Panc1 (cell line): ENCODE data around the gene CFAP251. TPM values are rescaled to one million over a fixed set of nuclear protein-coding genes. Genes with fewer than 3 reads are reported as not detected.
A peak's percentile ranks its signal among the peaks of the same experiment; 100 is the strongest.

Source experiments
- ATAC-seq: fragments of 200-7000 bp; cut with Tn5 transposase; 2 replicates; pipeline ENCODE4 v1.9.1; 2020; ENCODE audit warnings: mild to moderate bottlenecking, moderate library complexity
- BruUV-seq: library from RNA; stranded (reverse); fragments of 400-500 nt; replicated peaks from 2 replicates; lab custom pipeline; 2021; lab: Mats Ljungman, UMichigan
- CTCF ChIA-PET: fragments of 300-600 bp; sonication (Branson Sonifier 250); formaldehyde crosslinking; loops from one replicate; lab custom pipeline; 2022; ENCODE audit warnings: antibody characterized with exemption; lab: Charles Lee
- POLR2A ChIA-PET: fragments of 300-600 bp; sonication (Branson Sonifier 250); formaldehyde crosslinking; loops from one replicate; lab custom pipeline; 2022; ENCODE audit warnings: antibody characterized with exemption; lab: Charles Lee
- DNase-seq: peaks from one replicate; pipeline ENCODE4 v3.0.0-alpha.2; 2010; ENCODE audit warnings: low read depth, low spot score
- H3K27ac ChIP-seq: 2 replicates; pipeline ENCODE4 v1.5.1; 2011; ENCODE audit warnings: mild to moderate bottlenecking, low read length, inconsistent platforms
- H3K27me3 ChIP-seq: fragments of 200-500 bp; sonication (Bioruptor generic); 2 replicates; pipeline ENCODE4 v1.6.0; 2014; ENCODE audit warnings: low read length, inconsistent platforms; ENCODE audit not compliant: control insufficient read depth, insufficient read depth
- H3K36me3 ChIP-seq: fragments of 200-500 bp; sonication (Bioruptor generic); 2 replicates; pipeline ENCODE4 v1.5.1; 2014; ENCODE audit warnings: inconsistent platforms, mild to moderate bottlenecking, low read length, moderate library complexity; ENCODE audit not compliant: control insufficient read depth, insufficient read depth
- H3K4me1 ChIP-seq: 2 replicates; pipeline ENCODE4 v1.5.1; 2011; ENCODE audit warnings: inconsistent platforms, mild to moderate bottlenecking, low read length, moderate library complexity; ENCODE audit not compliant: control insufficient read depth, insufficient read depth
- H3K4me3 ChIP-seq, 2 experiments: 2 replicates each; pipeline ENCODE4 v1.5.1; 2011 to 2012; ENCODE audit warnings: low read depth in 2 of 2, low read length in 2 of 2, mild to moderate bottlenecking in 2 of 2, inconsistent platforms in 1 of 2, moderate library complexity in 1 of 2
- H3K9me3 ChIP-seq: fragments of 200-500 bp; sonication (Bioruptor generic); 2 replicates; pipeline ENCODE4 v1.5.1; 2014; ENCODE audit warnings: low read depth, mild to moderate bottlenecking, inconsistent platforms, low read length, moderate library complexity; ENCODE audit not compliant: control insufficient read depth, insufficient read depth
- POLR2AphosphoS5 ChIP-seq: IDR thresholded peaks from 2 replicates; pipeline ENCODE4 v1.6.1; 2012; ENCODE audit warnings: mild to moderate bottlenecking, low read depth, low read length, moderate library complexity
- REST ChIP-seq, 2 experiments: IDR thresholded peaks; 2 replicates each; pipeline ENCODE4 v1.6.1; 2011 to 2012; ENCODE audit warnings: low read depth in 2 of 2, control low read depth in 1 of 2, low read length in 1 of 2, mild to moderate bottlenecking in 1 of 2, moderate library complexity in 1 of 2; ENCODE audit not compliant: insufficient read depth in 1 of 2
- SIN3A ChIP-seq: IDR thresholded peaks from 2 replicates; pipeline ENCODE4 v1.6.1; 2012; ENCODE audit warnings: low read depth, mild to moderate bottlenecking, low read length, moderate library complexity, borderline replicate concordance; ENCODE audit not compliant: insufficient read depth
- TCF7L2 ChIP-seq: IDR thresholded peaks from 2 replicates; pipeline ENCODE4 v1.6.1; 2011; ENCODE audit warnings: mild to moderate bottlenecking, low read depth, low read length, inconsistent platforms
- in situ Hi-C: cut with HindIII; loops from 2 replicates; pipeline ENCODE4 v1.10.0; 2016; ENCODE audit warnings: low sequenced_read_pairs, low pct_unique_long_range_greater_than_20kb
- intact Hi-C: fragments of 100-400 bp; cut with micrococcal nuclease; formaldehyde crosslinking; loops from one replicate; pipeline ENCODE4 v1.10.0; 2022; ENCODE audit not compliant: unreplicated experiment
- total RNA-seq: library from RNA; stranded (reverse); gene quantifications from one replicate; pipeline ENCODE4 v1.2.1, GENCODE V29; 2021; ENCODE audit not compliant: unreplicated experiment
- TF ChIP-seq, protein P1 (sequence below): fragments of 450-650 bp; IDR thresholded peaks from 2 replicates; pipeline ENCODE4 v1.5.1; 2017; ENCODE audit warnings: mild to moderate bottlenecking

The CFAP251 gene
- total RNA-seq, 1 experiment from 2014 or later, result 4.2 TPM

GRCh38 chr12:121894633-121895032 is 23.8 kb upstream of the CFAP251 start:
- no peak overlapping the region for H3K4me3 ChIP-seq
- H3K4me1 ChIP-seq, result peaks cover 15% of the 10 kb centered on the region
- in situ Hi-C loops (no loop called here), intact Hi-C loops (no loop called here)
- ATAC-seq (peak; percentile 74), DNase-seq (no peak)
- H3K9me3 ChIP-seq, result no peaks in the 10 kb centered on the region
- H3K27ac ChIP-seq, result no peak overlapping the region
- CTCF ChIA-PET, result interaction anchor here (1.2 kb wide), 1 partner anchor 129 kb away, joined by 4 read pairs; no protein-coding TSS in a partner anchor
- no peak for TF ChIP-seq REST (IDR thresholded peaks at IDR 0.05; ENCODE audit: insufficient read depth in 1 of 2, low read depth in 2 of 2, low read length in 1 of 2)
- POLR2A ChIA-PET, result no interaction called here
- H3K27me3 ChIP-seq, result no peaks in the 10 kb centered on the region
- peaks cover 2% of the 10 kb centered on the region; the same call in 1 of the 2 replicates for H3K36me3 ChIP-seq
- no TSS peak for BruUV-seq

DNA sequence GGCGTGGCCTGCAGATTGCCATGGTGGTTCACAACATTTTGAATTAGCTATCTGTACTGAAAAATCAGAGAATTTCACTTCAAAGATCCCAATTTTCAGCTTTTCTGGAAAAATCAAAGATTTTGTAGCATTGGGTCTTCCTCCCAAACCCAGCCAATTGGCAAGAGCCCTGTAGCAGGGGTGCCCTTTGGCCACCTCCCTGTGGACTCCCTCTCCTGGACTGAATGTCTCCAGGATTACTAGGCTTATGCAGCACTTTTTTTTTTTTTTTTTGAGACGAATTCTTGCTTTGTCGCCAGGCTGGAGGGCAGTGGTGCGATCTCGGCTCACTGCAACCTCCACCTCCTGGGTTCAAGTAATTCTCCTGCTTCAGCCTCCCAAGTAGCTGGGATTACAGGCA is 20.1 kb upstream of the CFAP251 start:
- intact Hi-C loops (no loop called here), in situ Hi-C loops (no loop called here)
- H3K4me3 ChIP-seq, result no peak overlapping the region
- no peak for TF ChIP-seq REST (IDR thresholded peaks at IDR 0.05; ENCODE audit: insufficient read depth in 1 of 2, low read depth in 2 of 2, low read length in 1 of 2)
- no peak for TF ChIP-seq TCF7L2
- TF ChIP-seq POLR2AphosphoS5, result no peak
- no peak for TF ChIP-seq SIN3A
- TF ChIP-seq, protein P1, sequence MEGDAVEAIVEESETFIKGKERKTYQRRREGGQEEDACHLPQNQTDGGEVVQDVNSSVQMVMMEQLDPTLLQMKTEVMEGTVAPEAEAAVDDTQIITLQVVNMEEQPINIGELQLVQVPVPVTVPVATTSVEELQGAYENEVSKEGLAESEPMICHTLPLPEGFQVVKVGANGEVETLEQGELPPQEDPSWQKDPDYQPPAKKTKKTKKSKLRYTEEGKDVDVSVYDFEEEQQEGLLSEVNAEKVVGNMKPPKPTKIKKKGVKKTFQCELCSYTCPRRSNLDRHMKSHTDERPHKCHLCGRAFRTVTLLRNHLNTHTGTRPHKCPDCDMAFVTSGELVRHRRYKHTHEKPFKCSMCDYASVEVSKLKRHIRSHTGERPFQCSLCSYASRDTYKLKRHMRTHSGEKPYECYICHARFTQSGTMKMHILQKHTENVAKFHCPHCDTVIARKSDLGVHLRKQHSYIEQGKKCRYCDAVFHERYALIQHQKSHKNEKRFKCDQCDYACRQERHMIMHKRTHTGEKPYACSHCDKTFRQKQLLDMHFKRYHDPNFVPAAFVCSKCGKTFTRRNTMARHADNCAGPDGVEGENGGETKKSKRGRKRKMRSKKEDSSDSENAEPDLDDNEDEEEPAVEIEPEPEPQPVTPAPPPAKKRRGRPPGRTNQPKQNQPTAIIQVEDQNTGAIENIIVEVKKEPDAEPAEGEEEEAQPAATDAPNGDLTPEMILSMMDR, result no peak
- no TSS peak for BruUV-seq
- no peaks in the 10 kb centered on the region for H3K9me3 ChIP-seq
- no peak overlapping the region for H3K27ac ChIP-seq
- no peaks in the 10 kb centered on the region for H3K27me3 ChIP-seq
- DNase-seq, result no peak
- ATAC-seq, result no peak
- ChIA-PET CTCF (no interaction called here), POLR2A (interaction anchor here (0.7 kb wide), 1 partner anchor 38 kb away, joined by 3 read pairs; no protein-coding TSS in a partner anchor)
- H3K36me3 ChIP-seq, result peaks cover 2% of the 10 kb centered on the region; the same call in 1 of the 2 replicates
- H3K4me1 ChIP-seq, result peaks cover 9% of the 10 kb centered on the region
